Neural crest cell (in vitro differentiated cells): ENCODE measurements around the gene CDH16. TPM values are rescaled to one million over a fixed set of nuclear protein-coding genes. Genes with fewer than 3 reads are reported as not detected.
A peak's percentile ranks its signal among the peaks of the same experiment; 100 is the strongest.

Source experiments
- DNase-seq: peaks from one replicate; pipeline ENCODE4 v3.0.0; 2021; ENCODE audit warnings: low read depth, mixed read lengths, low spot score
- H3K27ac Mint-ChIP-seq: one replicate; pipeline ENCODE4 v1.8.0; 2021; ENCODE audit warnings: mild to moderate bottlenecking, mixed read lengths; ENCODE audit not compliant: unreplicated experiment
- H3K27me3 Mint-ChIP-seq: 2 replicates; pipeline ENCODE4 v1.8.0; 2021; ENCODE audit warnings: low read depth, mild to moderate bottlenecking, mixed read lengths
- H3K36me3 Mint-ChIP-seq: 2 replicates; pipeline ENCODE4 v1.8.0; 2021; ENCODE audit warnings: low read depth, mild to moderate bottlenecking, mixed read lengths
- H3K4me1 Mint-ChIP-seq: 2 replicates; pipeline ENCODE4 v1.8.0; 2021; ENCODE audit warnings: mixed read lengths
- H3K4me3 Mint-ChIP-seq: one replicate; pipeline ENCODE4 v1.8.0; 2021; ENCODE audit warnings: mild to moderate bottlenecking, mixed read lengths
- H3K9me3 Mint-ChIP-seq: 2 replicates; pipeline ENCODE4 v1.8.0; 2021; ENCODE audit warnings: mixed read lengths
- total RNA-seq: library from RNA; stranded (reverse); gene quantifications from 2 replicates; pipeline ENCODE4 v1.2.1, GENCODE V29; 2021
- TF ChIP-seq, protein P1 (sequence below): fragments of 200-600 bp; sonication (generic); conservative IDR thresholded peaks from 2 replicates; pipeline ENCODE4 v1.5.0; 2021; ENCODE audit warnings: antibody characterized with exemption, mild to moderate bottlenecking

The CDH16 gene
- total RNA-seq, 1 donor from 2014 or later: not detected

DNA sequence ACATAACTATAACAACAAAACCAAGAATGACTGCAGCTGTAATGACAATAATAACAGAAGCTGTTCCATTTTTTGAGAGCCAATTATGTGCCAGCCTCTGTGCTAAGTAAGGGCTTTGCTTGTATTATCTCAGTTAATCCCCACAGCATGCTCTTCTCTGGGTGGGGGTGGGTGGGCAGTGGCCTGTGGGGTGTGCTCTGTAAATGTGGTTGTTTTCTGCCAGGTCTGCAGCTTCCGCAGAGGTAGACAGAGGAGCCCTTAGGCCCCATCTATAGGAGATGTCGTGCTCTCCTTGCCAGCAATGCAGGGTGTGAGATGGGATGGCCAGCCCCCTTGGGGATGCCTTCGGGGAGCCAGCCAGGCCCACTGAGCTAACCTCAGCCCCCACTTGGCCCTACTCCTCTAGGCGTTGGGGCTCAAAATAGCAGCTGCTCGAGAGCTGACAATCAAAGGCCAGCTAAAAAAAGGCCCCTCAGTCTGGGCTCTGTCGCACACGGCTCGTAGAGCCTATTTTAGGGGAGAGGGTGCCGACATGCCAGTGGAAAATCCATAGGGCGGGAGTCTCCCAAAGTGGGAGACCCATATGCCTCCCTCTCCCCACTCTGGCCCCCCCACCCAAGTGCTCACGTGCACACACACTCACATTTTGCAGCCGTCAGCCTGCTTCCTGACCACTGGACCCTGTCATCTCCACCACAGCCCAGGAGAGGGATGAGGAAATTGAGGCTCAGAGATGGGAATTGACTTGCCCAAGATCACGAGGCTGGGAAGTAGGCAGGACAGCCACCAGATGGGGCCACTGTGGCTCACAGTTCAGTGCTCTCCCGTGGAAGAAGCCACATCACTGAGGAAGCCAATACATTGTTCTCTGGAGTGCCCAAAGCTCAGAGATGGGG, 15.8 kb downstream of the CDH16 start:
- Mint-ChIP-seq H3K9me3 (no peaks in the 10 kb centered on the region), H3K27ac (no peak overlapping the region), H3K4me3 (no peak overlapping the region), H3K27me3 (no peaks in the 10 kb centered on the region), H3K4me1 (peaks cover 7% of the 10 kb centered on the region), H3K36me3 (no peaks in the 10 kb centered on the region)
- no peak for DNase-seq
- TF ChIP-seq, protein P1, sequence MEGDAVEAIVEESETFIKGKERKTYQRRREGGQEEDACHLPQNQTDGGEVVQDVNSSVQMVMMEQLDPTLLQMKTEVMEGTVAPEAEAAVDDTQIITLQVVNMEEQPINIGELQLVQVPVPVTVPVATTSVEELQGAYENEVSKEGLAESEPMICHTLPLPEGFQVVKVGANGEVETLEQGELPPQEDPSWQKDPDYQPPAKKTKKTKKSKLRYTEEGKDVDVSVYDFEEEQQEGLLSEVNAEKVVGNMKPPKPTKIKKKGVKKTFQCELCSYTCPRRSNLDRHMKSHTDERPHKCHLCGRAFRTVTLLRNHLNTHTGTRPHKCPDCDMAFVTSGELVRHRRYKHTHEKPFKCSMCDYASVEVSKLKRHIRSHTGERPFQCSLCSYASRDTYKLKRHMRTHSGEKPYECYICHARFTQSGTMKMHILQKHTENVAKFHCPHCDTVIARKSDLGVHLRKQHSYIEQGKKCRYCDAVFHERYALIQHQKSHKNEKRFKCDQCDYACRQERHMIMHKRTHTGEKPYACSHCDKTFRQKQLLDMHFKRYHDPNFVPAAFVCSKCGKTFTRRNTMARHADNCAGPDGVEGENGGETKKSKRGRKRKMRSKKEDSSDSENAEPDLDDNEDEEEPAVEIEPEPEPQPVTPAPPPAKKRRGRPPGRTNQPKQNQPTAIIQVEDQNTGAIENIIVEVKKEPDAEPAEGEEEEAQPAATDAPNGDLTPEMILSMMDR: no peak

DNA sequence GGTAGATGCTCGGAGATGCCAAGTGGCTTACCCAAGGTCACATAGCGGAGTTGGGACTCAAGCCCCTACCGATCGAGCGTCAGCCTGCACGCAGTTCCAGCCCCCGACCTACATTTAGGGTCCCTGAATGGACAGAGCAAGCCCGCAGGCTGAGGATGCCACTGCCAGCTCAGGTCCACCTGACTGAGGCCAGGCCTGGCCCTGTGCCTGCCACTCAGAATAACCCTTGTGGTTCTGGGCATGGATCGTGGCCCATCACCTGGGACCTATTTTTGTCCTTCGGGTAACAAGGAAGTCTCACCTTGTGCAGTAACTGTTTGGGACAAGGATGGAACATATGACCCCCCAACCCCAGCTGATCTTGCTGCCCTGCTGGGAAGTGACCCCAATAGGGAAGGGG, 17.1 kb downstream of the CDH16 start:
- Mint-ChIP-seq H3K27me3 (no peaks in the 10 kb centered on the region), H3K4me1 (peaks cover 7% of the 10 kb centered on the region), H3K36me3 (no peaks in the 10 kb centered on the region), H3K27ac (no peak overlapping the region), H3K4me3 (no peak overlapping the region), H3K9me3 (no peaks in the 10 kb centered on the region)
- TF ChIP-seq, protein P1: no peak
- DNase-seq: no peak

DNA sequence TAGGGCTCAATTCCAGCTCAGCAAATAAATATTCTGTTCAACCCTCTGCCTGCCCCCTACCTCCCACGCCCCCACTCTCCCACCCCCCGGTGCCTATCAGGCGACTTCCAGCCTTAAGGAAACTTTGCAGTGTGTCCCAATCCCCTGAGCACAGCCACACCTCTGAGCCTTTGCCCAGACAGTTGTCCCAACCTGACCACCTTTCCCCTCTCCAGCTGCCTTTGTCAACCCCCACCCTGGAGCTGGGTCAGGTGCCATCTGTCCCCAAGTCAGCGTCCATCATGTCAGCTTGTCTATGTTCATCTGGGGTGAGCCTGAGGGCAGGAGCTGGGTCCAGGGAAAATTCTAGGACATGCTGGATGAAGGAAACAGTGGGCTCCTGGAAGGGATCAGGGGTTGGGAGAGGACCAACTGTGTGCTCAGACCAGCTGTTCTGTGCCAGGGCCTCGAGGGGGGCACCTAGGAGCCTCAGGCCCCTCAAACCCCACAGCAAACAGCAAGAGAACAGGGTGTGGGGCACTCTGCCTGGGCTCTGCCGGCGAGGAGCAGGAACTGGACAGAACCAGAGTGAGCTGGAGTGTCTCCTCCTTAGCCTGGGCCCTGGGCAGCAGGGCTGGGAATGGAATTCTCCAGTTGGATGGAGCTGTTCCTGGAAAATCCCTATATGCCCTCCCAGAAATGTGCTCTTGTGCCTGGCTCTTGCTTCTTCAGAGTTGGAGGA, 17.8 kb downstream of the CDH16 start:
- Mint-ChIP-seq H3K27ac (no peak overlapping the region), H3K27me3 (no peaks in the 10 kb centered on the region), H3K4me3 (no peak overlapping the region), H3K9me3 (no peaks in the 10 kb centered on the region), H3K4me1 (peaks cover 7% of the 10 kb centered on the region), H3K36me3 (no peaks in the 10 kb centered on the region)
- DNase-seq: no peak
- TF ChIP-seq, protein P1: no peak

GRCh38 chr16:66899945-66900710, 18.6 kb downstream of the CDH16 start:
- TF ChIP-seq, protein P1: no peak
- peaks cover 7% of the 10 kb centered on the region for H3K4me1 Mint-ChIP-seq
- no peak overlapping the region for H3K4me3 Mint-ChIP-seq
- no peaks in the 10 kb centered on the region for H3K27me3 Mint-ChIP-seq
- peak overlapping the region; percentile 87 for H3K27ac Mint-ChIP-seq
- no peaks in the 10 kb centered on the region for H3K36me3 Mint-ChIP-seq
- no peaks in the 10 kb centered on the region for H3K9me3 Mint-ChIP-seq
- DNase-seq: no peak

- H3K36me3 Mint-ChIP-seq: no peaks in the 10 kb centered on the region
- peaks cover 7% of the 10 kb centered on the region for H3K4me1 Mint-ChIP-seq
- peak overlapping the region; percentile 4 for H3K27ac Mint-ChIP-seq
- H3K4me3 Mint-ChIP-seq: no peak overlapping the region
- no peaks in the 10 kb centered on the region for H3K27me3 Mint-ChIP-seq
- no peaks in the 10 kb centered on the region for H3K9me3 Mint-ChIP-seq
- DNase-seq: no peak
- TF ChIP-seq, protein P1: no peak
These were observed 19.3 kb downstream of the CDH16 start for GRCh38 chr16:66899310-66899944.
